T-helper 1 cell (primary cell): Measurements from ENCODE around the gene KIAA1217.
A peak's percentile ranks its signal among the peaks of the same experiment; 100 is the strongest.
"Not testable (repeated sequence)": the region's sequence is repeated elsewhere in the genome, so short reads cannot be mapped to it uniquely, and the experiment has no call there.

Source experiments
- DNase-seq, 5 donors: peaks; one replicate each; pipeline ENCODE4 v3.0.0-alpha.2; 2012 to 2020

The KIAA1217 gene

DNA sequence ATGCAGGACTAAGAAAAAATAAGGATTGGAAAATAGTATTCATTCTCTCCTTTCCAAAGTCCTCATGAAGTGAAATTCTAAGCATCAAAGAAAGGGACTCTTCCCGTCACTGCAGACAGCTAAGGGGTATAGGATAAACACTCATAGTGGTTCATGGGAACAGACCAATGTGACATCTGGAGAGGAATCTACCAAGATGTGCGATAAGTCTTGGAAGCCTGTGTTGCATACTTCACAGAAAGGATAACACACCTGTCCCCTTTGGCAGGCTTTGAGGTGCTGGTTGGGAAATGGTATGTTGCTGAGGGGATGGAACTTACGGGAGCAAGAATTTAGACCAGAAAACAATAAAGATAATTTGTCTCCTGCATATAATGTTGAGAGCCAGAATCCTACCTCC, 266.7 kb downstream of the KIAA1217 start:
- no peak for DNase-seq

DNA sequence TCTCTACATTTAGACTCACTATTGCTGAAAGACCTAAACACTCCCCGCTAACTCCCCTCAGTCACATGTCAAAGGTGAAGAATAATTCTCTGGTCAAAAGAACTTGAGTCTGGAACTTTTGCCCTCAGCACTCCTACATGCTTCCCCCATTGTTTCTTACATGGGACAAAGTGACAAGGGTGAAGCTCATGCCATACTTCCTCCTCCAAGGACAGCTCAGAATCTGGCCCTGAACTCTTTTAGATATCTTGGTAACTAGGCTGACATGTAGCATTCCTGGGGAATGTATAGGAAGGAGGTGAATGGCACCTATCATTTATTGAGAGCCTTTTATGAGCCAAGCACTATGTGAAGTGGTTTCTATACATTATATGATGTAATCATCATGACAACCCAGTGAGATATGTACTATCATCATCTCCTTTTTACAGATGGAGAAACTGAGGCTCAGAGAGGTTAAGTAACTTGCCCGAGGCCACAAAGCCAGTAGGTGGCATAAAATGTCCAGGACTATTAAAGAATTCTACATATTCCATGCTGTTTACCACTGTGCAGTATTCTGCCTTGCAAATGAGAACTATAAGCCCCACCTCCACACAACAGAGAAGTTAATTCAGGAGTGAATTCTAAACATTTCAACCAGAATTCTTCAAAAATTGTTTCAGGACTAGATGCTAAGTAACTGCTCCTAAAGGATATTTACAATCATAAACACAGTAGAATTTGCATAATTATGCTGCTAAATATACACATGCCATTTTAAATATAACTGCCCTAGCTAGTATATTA, 268.2 kb downstream of the KIAA1217 start:
- DNase-seq: no peak

DNA sequence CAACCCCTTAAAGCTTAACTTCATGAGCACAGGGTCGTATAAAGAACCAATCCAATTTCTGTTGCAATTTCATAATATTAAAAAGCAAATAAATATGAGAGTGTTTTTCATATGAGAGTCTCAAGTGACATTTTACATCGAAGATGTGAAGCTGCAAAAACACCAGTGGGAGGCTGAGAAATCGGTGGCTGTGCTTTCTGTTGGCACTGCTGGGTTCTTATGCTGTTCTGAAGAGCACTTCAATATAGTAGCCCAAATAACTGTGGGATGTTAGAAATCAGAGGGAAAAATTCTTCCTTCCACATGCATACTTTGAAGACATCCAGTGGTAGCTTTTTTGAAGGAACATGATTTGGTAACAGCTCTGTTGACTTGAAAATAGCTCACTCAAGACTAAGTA, 269.0 kb downstream of the KIAA1217 start:
- DNase-seq: no peak

DNA sequence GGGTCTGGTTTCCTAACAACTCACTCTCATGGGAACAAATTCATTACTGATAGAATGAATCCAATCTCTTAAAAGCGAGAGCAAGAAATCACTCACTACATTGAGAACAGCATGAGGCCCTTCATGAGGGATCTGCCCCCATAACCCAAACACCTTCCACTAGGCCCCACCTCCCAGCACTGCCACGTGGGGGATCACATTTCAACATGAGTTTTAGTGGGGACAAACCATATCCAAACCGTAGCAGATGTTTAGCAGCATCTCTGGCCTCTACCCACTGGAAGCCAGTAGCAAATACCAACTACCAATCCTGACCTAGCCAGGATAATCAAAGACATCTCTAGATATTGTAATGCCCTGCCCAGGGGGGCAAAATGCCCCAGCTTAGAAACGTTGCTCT, 270.9 kb downstream of the KIAA1217 start:
- no peak for DNase-seq

DNA sequence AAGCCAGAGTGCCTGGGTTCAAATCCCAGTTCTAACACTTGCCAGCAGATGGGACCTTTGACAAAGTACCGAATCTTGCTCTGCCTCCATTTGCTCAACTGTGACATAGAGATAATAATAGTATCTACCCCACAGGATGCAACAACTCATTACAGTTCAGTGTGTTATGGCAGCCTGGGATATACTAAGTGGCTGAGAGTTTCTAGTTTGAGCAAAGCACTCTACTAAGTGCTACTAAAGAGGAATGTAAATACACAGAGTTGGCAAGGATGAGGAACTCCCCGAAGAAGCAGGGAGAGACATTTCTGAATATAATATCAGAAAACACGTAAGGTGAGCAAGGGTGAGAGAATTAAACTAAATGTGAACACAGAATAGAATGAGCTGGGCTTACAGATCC, 271.5 kb downstream of the KIAA1217 start:
- DNase-seq: no peak

DNA sequence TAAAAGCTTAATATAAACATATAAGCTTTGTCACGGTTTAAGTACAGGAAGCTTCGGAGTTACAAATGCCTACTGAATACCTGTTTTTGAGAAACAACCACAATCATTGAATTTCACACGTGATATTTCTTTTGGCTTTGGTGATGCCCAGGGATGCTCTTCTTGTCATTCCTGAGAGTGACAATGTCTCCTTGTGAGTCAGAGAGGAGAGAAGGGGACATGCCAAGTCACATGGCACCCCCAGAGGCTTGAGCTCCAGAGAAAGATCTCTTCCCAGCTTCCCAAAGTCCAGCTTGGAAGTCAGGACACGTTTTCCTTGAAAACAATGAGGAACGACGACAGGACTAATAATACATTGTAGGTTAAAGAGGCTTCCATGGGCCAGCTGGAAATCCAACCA, 272.3 kb downstream of the KIAA1217 start:
- no peak for DNase-seq

DNA sequence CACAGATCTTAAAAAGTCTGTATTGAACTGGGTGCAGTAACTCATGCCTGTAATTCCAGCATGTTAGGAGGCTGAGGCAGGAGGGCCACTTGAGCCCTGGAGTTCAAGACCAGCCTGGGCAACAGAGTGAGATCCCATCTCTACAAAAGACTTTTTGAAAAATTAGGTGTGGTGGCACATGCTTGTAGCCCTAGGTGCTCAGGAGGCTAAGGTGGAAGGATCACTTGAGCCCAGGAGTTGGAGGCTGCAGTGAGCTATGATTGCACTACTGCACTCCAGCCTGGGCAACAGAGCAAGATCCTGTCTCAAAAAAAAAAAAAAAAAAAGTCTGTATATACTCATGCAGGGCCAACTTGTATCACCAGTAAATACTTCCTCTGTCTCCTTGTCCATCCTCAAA, 273.8 kb downstream of the KIAA1217 start:
- not testable (repeated sequence) for DNase-seq

DNA sequence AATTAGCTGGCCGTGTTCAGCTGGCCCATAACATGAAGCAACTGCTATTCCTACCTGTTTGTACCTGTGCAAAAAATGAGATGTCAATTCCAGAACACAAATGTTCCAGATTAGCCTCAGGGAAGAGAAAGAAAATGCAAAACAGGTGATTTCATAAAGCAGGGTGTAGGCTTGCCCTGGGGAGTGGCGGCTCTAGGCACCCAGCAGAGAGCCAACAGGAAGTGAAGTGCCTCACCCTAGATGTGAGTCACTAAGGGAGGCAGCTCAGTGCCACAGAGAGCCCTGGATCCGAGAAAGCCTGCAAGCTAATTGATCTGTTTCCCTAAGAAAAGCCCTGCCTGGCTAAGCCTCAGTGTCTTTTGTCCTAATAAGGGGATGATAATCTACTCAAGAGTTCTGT, 274.8 kb downstream of the KIAA1217 start:
- peak in 1 of 5 donors; percentile 66 for DNase-seq

DNA sequence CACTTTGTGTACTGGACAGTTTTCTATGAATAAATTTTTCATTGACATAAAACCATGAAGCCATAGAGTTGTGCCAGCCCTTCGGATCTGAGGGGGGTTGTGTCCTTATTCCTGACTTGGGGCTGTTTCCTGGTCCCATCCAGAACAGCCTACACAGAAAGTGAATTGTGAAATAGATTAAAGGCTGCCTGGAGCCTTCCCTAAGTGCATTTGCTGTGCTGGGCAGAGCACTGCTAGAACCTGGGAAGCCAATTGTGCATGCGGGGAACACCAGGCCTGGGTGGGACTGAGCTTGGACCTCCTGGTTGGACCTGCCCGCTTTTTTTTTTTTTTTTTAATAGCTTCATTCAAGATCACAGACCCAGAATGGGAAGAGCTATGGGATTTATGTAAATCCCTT, 275.8 kb downstream of the KIAA1217 start:
- no peak for DNase-seq

DNA sequence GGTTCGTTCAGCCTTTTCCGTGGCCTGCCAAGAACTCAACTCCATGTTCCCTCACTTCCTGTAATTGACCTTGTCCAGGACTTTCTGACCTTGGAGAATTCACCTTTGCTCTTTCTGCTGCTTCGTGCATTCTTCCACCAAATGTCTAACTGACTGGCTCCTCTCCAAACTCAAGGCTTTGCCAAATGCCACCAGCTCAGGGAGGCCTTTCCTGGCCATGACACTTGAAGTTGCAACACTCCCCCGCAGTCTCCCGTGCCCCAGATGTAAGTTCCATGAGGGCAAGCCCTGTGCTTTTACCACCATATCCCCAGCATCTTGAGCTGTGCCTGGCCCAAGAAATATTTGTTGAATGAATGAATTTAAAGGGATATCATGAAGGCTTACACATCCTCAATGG, 276.4 kb downstream of the KIAA1217 start:
- no peak for DNase-seq

DNA sequence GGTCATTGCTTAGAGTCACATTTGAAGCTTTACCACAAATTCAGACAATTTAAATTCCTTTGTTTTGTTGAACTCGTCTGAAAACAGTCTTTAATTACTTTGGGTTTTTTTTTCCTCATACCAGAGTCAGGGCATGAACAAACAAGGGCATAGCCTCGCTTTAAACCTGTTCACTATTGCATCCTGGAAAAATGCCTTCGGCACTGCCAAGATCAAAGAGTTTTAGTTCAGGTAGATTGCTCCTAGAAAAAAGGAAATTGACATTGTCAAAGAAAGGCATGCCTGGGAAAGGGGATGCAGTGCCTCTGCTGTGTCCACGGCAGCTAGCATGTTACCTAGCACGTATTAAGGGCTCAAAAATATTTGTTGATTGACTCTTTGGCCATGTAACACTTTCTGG, 279.7 kb downstream of the KIAA1217 start:
- DNase-seq: no peak

DNA sequence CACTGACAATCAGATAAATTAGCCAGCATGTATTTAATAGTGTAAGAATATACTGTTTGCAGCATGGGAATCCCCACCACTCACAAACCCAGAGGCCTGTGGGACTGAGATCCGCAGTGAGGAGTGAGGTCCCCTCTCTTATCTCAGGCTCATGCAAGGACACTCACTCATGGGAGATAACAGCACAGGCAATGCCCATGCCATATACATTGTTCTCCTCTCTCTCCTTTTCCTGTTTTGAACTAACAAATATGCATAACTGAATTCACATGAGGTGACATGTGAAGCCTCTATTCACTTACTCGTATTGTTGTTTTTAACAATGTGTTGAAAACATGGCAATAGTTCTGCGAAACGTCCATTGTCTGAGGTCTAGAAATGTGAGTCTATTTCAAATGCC, 284.2 kb downstream of the KIAA1217 start:
- DNase-seq: no peak

DNA sequence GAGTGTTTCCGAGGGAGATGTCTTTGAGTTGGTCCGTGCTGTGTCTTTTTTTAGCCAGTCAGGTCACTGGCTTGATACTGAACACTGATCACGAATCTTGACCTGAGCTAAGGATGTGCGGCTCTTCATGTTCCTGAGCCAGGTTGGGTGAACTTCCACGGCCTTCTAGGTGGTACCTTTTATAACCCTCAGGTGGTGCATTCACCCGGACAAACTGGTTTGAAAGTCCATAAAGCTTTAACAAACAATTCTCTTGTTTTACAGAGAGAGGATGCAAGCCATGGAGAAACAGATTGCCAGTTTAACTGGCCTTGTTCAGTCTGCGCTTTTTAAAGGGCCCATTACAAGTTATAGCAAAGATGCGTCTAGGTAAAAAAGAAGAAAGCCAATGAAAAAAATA, 285.3 kb downstream of the KIAA1217 start:
- no peak for DNase-seq

DNA sequence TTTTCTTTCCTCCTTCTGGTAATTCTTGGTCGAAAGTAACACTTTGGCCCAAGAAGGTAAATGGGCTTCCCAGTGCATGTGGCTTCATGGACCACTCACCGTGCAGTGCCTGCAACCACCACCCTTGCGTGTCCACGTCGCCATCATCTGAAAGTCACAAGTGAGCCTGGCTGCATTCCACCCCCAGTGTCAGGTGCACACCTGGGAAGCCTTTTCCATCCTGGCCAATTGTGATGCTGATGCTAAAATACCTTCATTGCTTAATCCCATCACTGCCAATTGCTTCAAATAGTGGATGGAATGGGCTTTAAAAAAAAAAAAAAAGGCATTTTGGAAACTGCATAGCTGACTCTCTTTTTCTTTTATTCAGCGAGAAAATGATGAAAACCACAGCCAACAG, 285.8 kb downstream of the KIAA1217 start:
- DNase-seq: no peak

DNA sequence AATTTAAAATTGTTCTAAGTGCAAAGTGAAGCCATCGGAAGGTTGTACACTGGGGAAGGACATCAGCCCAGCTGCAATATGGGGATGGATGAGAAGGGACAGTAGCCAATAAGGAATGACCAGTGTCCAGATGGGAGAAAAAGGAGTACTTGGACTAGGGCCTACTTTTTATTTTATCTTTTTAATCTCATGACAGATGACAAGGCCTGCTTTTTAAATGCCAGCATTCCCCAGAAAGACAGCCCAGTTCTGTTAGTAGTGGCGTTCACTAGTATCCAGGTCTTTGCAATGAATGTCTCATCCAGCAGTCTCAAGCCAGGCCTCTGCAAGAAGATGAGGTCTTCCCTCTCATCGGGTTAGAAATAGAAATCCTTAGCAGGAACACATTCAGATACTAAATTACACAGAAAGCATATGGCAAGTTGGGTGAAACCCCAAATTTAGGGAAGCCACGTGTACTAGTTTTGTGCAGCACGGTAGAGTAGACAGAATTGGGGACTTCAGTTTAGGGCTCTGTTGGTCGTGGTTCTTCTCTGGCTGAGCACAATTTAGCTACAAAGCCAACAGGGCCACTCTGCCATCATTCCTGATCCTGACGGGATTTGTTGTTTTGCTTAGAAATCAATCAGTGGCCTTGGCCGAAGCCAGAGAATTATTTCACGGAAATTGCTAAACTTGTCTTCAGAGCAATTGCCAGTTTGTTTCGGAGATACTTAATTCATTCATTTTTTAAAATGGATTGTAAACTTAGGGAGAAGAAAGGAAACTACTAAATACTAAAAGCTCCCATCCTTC, 286.9 kb downstream of the KIAA1217 start:
- no peak for DNase-seq

DNA sequence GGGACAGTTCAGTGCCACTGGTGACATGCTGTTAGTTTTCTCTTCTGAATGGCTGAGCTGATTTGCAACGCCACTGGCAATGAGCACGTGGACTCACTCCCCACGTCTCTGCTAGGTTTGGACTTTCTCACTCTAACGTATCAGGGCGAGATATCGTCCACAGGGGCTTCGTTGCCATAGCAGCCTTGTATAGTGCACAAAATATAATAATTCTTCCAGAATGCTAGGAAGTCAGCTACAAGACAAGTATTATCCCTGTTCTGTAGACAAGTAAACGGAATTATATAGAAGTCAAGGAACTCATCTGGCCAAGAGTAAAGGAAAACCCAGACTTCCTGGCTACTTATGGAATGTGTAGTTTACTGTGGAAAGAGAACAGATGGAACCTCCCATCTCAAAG, 288.0 kb downstream of the KIAA1217 start:
- no peak for DNase-seq

DNA sequence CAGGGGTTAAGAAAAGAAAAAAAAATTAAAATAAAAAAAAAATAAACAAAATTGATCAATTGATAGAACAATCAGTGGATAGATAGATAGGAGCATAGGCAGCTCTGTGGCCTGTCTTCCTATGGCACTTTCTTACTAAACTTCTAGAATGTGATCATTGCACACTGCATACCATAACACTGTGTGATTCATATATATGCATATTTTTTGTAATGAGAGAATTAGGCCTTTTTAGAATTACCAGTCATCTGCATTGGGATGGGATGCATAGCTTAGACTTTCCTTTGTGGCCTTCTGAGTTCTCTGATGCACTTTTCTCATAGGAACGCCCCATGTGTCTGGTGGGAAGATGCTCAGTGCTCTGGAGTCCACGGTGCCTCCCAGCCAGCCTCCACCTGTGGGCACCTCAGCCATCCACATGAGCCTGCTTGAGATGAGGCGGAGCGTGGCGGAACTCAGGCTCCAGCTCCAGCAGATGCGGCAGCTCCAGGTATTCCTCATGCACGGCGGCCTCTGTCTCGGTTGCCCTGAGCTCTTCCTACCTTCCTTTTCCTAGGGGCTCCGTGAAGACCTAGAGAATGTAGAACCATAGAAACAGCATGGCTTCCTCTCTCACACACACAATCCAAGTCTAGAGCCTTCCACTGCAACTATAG, 292.2 kb downstream of the KIAA1217 start:
- no peak for DNase-seq

DNA sequence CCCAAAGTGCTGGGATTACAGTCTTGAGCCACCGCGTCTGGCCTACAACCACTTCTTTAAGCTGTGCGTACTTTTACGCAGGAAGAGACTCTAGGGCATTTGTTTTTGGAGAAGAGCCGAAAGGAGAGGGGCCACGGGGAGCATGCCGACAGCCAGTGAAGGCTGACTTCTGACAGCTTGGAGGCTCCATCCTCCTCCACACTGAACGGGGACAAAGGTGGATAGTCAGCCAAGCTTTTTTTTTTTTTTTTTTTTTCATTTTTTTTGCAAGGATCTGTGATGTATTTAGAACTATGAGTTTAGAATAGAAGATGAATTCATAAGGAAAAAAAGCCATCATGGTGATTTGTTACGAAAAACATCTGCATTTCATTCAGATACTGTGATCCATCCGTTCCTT, 293.1 kb downstream of the KIAA1217 start:
- no peak for DNase-seq

DNA sequence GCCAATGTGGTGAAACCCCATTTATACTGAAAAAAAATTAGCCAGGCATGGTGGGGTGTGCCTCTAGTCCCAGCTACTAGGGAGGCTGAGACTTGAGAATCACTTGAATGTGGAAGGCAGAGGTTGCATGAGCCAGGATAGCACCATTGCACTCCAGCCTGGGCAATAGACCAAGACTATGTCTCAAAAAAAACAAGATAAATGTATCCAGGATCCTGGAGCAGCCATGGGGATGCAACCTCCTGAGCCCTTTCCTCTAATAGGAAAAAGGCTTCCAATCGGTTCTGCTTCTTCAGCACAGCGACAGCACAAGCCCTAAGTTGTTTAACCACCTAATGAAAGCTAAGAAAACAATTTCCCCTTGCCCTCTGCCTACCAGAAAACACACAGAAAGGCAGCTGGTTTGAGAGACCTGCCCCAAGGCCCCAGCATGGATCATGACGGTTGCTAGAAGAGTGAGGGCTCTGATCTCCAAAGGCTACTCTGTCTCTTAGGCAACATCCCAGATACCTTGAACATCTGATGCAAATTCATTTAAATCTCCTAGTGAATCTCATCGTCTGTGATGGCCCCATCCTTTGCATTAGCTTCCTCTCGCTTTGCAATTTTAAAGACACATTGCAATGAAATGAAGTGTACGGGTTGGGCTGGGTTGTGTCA, 294.0 kb downstream of the KIAA1217 start:
- no peak for DNase-seq

DNA sequence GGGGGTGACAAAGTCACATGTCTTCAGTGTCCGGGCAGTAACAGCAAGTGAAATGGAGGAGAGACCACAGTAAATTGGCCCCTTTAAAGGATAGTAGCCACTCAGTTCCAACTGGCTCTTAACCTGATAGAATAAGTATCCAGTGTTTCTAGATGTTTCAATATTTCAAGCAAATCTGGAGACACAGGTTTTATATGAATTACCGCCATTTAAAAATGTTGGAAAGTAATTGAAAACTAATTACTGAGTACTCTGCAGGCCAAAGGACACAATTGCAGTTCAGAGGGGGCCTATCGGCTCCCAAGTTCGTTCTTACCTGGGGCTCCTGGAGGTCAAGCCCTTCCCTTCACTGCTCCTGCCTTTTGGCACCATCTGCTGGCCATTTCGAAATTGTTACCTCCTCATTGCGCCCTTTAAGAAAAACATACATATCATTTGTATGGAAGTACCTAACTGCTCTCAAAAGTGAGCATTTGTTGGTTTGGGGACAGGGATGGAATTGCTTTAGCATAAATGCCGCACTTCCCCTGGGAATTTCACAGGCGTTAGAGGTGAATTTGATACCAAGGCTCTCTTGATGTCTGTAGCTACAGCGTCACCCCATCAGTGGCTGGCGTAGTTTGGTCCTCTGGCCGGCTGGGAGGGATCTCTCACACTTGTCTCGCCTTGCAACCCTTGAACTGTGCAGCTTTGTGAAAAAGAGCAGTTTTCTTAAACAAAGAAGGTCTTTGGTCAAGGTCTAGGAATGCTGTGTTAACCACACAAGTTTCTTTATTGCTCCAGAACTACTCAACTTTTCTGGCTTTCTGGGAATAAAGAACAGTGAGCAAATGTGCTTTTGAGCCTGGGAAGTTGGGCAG, 294.8 kb downstream of the KIAA1217 start:
- DNase-seq: peak in 2 of 5 donors; percentile 3 to 45

DNA sequence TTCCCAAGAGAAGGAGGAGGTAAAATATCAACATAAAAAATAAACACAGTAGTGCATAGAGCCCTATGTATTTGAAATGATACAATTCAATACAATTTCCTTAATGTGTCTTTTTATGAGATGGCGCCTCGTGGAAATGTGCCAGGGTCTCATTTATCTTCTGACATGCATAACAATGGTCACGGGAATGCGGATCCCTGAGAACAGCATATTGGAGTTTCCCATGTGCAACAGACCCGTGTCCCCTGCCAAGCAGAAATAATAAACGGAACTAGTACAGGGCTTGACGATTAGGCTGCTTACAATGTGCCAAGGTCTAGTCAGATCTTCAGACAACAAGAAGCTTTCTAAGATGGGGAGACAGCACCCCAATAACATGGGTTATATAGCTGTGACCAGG, 296.8 kb downstream of the KIAA1217 start:
- DNase-seq: no peak

DNA sequence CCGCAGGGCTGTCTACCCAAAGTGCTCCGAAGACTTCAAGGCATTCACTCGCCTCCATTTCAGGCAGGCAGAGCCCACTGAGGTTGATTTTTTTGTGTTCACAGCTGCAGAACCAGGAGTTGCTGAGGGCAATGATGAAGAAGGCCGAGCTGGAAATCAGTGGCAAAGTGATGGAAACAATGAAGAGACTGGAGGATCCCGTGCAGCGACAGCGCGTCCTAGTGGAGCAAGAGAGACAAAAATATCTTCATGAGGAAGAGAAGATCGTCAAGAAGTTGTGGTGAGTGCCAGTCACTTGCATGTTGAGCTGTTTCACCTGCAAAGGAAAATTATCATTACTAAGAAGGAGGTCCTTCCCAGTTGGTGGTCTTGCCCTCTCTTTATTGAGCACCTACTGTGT, 304.2 kb downstream of the KIAA1217 start:
- no peak for DNase-seq
